ENCODE measurements around the gene CCDC27. TPM values are rescaled to one million over a fixed set of nuclear protein-coding genes. Genes with fewer than 3 reads are reported as not detected.
"Not testable (repeated sequence)": the region's sequence is repeated elsewhere in the genome, so short reads cannot be mapped to it uniquely, and the experiment has no call there.

The CCDC27 gene
- total RNA-seq, 4 donors from 2014 or later = not detected

GRCh38 chr1:3796215-3797061 is 44.2 kb downstream of the CCDC27 start, which contains the start of gene LRRC47:
Gene LRRC47, minus strand, starts transcription at chr1:3796498. Its CDS starts 22 bp downstream, at chr1:3796476.
- TF ChIP-seq POLR2A (IDR thresholded peaks at IDR 0.05) (peak; percentile 23 to 68), CTCF (IDR thresholded peaks at IDR 0.05) (peak in 3 of 4 experiments; percentile 13 to 40 (median 22))
- H3K9me3 ChIP-seq = no peaks in the 10 kb centered on the region
- DNase-seq = peak; percentile 90 to 92
- H3K4me1 ChIP-seq = peaks cover 0 to 18% of the 10 kb centered on the region in 2 donors
- intact Hi-C loops (cut with DNase I; ENCODE audit: low total_unique reads) = no loop called here
- peak within 1 kb of the TSS; percentile 42 to 54 for H3K27ac ChIP-seq
- peak within 1 kb of the TSS; percentile 63 to 96 for H3K4me3 ChIP-seq
- H3K36me3 ChIP-seq = no peaks in the 10 kb centered on the region
- no peaks in the 10 kb centered on the region for H3K27me3 ChIP-seq

GRCh38 chr1:3799976-3800685 is 47.9 kb downstream of the CCDC27 start:
- Histone ChIP-seq H3K27ac (no peak overlapping the region), H3K4me1 (peaks cover 0 to 5% of the 10 kb centered on the region in 2 donors), H3K4me3 (no peak overlapping the region), H3K9me3 (no peaks in the 10 kb centered on the region), H3K36me3 (no peaks in the 10 kb centered on the region), H3K27me3 (no peaks in the 10 kb centered on the region)
- DNase-seq = no peak
- intact Hi-C loops (cut with DNase I; ENCODE audit: low total_unique reads) = no loop called here
- TF ChIP-seq CTCF (IDR thresholded peaks at IDR 0.05) = no peak
- TF ChIP-seq POLR2A (IDR thresholded peaks at IDR 0.05) = no peak

GRCh38 chr1:3800795-3801194 is 48.5 kb downstream of the CCDC27 start:
- H3K27me3 ChIP-seq; H3K4me3 ChIP-seq; H3K9me3 ChIP-seq; DNase-seq; H3K36me3 ChIP-seq; intact Hi-C loops (cut with DNase I; ENCODE audit: low total_unique reads); H3K27ac ChIP-seq; H3K4me1 ChIP-seq: not testable (repeated sequence)

- no peak for DNase-seq
- TF ChIP-seq POLR2A (IDR thresholded peaks at IDR 0.05) (no peak), CTCF (IDR thresholded peaks at IDR 0.05) (no peak)
- H3K36me3 ChIP-seq = no peaks in the 10 kb centered on the region
- intact Hi-C loops (cut with DNase I; ENCODE audit: low total_unique reads) = no loop called here
- H3K27ac ChIP-seq = no peak overlapping the region
- no peaks in the 10 kb centered on the region for H3K27me3 ChIP-seq
- no peaks in the 10 kb centered on the region for H3K4me1 ChIP-seq
- no peak overlapping the region for H3K4me3 ChIP-seq
- no peaks in the 10 kb centered on the region for H3K9me3 ChIP-seq
These were observed 51.8 kb downstream of the CCDC27 start for GRCh38 chr1:3803905-3804626.

GRCh38 chr1:3804627-3804944 is 52.3 kb downstream of the CCDC27 start:
- DNase-seq; H3K36me3 ChIP-seq; intact Hi-C loops (cut with DNase I; ENCODE audit: low total_unique reads); H3K4me3 ChIP-seq; H3K27ac ChIP-seq; H3K9me3 ChIP-seq; H3K27me3 ChIP-seq; H3K4me1 ChIP-seq: not testable (repeated sequence)

GRCh38 chr1:3805038-3805437 is 52.8 kb downstream of the CCDC27 start:
- DNase-seq = no peak
- Histone ChIP-seq H3K4me3 (no peak overlapping the region), H3K4me1 (no peaks in the 10 kb centered on the region), H3K27ac (no peak overlapping the region), H3K9me3 (no peaks in the 10 kb centered on the region), H3K36me3 (no peaks in the 10 kb centered on the region), H3K27me3 (no peaks in the 10 kb centered on the region)
- intact Hi-C loops (cut with DNase I; ENCODE audit: low total_unique reads) = no loop called here
- TF ChIP-seq POLR2A (IDR thresholded peaks at IDR 0.05) = no peak
- no peak for TF ChIP-seq CTCF (IDR thresholded peaks at IDR 0.05)
